H9 (cell line): ENCODE measurements around the gene IL1RAPL2. TPM values are rescaled to one million over a fixed set of nuclear protein-coding genes. Genes with fewer than 3 reads are reported as not detected.

ENCODE experiments used
- DNase-seq: peaks from one replicate; pipeline ENCODE4 v3.0.0-alpha.2; 2017
- H2AFZ ChIP-seq: one replicate; pipeline ENCODE4 v1.6.1; 2013; ENCODE audit warnings: mild to moderate bottlenecking, low read length, control low read depth, moderate library complexity
- H2AK5ac ChIP-seq: 2 replicates; pipeline ENCODE4 v1.6.1; 2013; ENCODE audit warnings: low read length, control low read depth, mixed read lengths; ENCODE audit not compliant: insufficient read length
- H2BK120ac ChIP-seq: one replicate; pipeline ENCODE4 v1.6.1; 2013; ENCODE audit warnings: low read depth, mild to moderate bottlenecking, low read length, control low read depth, inconsistent platforms; ENCODE audit not compliant: poor library complexity, severe bottlenecking
- H2BK12ac ChIP-seq: 2 replicates; pipeline ENCODE4 v1.6.1; 2013; ENCODE audit warnings: low read length, control low read depth, mixed read lengths, low read depth; ENCODE audit not compliant: insufficient read length
- H2BK15ac ChIP-seq: 2 replicates; pipeline ENCODE4 v1.6.1; 2013; ENCODE audit warnings: low read depth, low read length, control low read depth
- H2BK20ac ChIP-seq: one replicate; pipeline ENCODE4 v1.6.1; 2013; ENCODE audit warnings: low read depth, mild to moderate bottlenecking, low read length, control low read depth, inconsistent platforms; ENCODE audit not compliant: poor library complexity, severe bottlenecking
- H2BK5ac ChIP-seq: 2 replicates; pipeline ENCODE4 v1.6.1; 2013; ENCODE audit warnings: low read length, control low read depth, mixed read lengths; ENCODE audit not compliant: insufficient read length
- H3K14ac ChIP-seq: 2 replicates; pipeline ENCODE4 v1.6.1; 2013; ENCODE audit warnings: low read length, control low read depth; ENCODE audit not compliant: insufficient read depth
- H3K18ac ChIP-seq: 2 replicates; pipeline ENCODE4 v1.6.1; 2013; ENCODE audit warnings: low read depth, mild to moderate bottlenecking, mixed read lengths, low read length, control low read depth; ENCODE audit not compliant: insufficient read length
- H3K23ac ChIP-seq: 2 replicates; pipeline ENCODE4 v1.6.1; 2013; ENCODE audit warnings: low read length, control low read depth, mixed read lengths, low read depth; ENCODE audit not compliant: insufficient read length
- H3K23me2 ChIP-seq: 2 replicates; pipeline ENCODE4 v1.6.1; 2013; ENCODE audit warnings: low read depth, mild to moderate bottlenecking, mixed read lengths, low read length, control low read depth; ENCODE audit not compliant: insufficient read length, poor library complexity, severe bottlenecking
- H3K27ac ChIP-seq: 2 replicates; pipeline ENCODE4 v1.5.1; 2013; ENCODE audit warnings: low read length, control low read depth, mixed read lengths, low read depth; ENCODE audit not compliant: insufficient read length
- H3K27me3 ChIP-seq: 2 replicates; pipeline ENCODE4 v1.6.1; 2013; ENCODE audit warnings: low read length, control low read depth, inconsistent platforms; ENCODE audit not compliant: insufficient read depth
- H3K4ac ChIP-seq: 2 replicates; pipeline ENCODE4 v1.6.1; 2013; ENCODE audit warnings: low read depth, mild to moderate bottlenecking, control low read depth, inconsistent platforms, low read length, moderate library complexity
- H3K4me1 ChIP-seq: 2 replicates; pipeline ENCODE4 v1.6.1; 2013; ENCODE audit warnings: low read length, control low read depth, inconsistent platforms; ENCODE audit not compliant: insufficient read depth
- H3K4me2 ChIP-seq: 2 replicates; pipeline ENCODE4 v1.6.1; 2013; ENCODE audit warnings: low read length, control low read depth, mixed read lengths; ENCODE audit not compliant: insufficient read length, insufficient read depth
- H3K56ac ChIP-seq: 2 replicates; pipeline ENCODE4 v1.6.1; 2013; ENCODE audit warnings: low read depth, mild to moderate bottlenecking, mixed read lengths, low read length, control low read depth; ENCODE audit not compliant: insufficient read length
- H3K79me1 ChIP-seq: 2 replicates; pipeline ENCODE4 v1.6.1; 2013; ENCODE audit warnings: low read depth, mild to moderate bottlenecking, moderate library complexity, low read length, control low read depth, inconsistent platforms; ENCODE audit not compliant: insufficient read depth, poor library complexity, severe bottlenecking
- H3K79me2 ChIP-seq: 2 replicates; pipeline ENCODE4 v1.6.1; 2013; ENCODE audit warnings: low read length, control low read depth, inconsistent platforms; ENCODE audit not compliant: insufficient read depth
- H3K9ac ChIP-seq: 2 replicates; pipeline ENCODE4 v1.6.1; 2013; ENCODE audit warnings: low read length, control low read depth, mixed read lengths; ENCODE audit not compliant: insufficient read length; ENCODE audit errors: extremely low read depth
- H3K9me3 ChIP-seq: one replicate; pipeline ENCODE4 v1.6.1; 2013; ENCODE audit warnings: low read depth, low read length, inconsistent platforms; ENCODE audit not compliant: control insufficient read depth
- H3T11ph ChIP-seq: one replicate; pipeline ENCODE4 v1.6.1; 2013; ENCODE audit warnings: mild to moderate bottlenecking, low read length, control low read depth, inconsistent platforms
- H4K20me1 ChIP-seq: one replicate; pipeline ENCODE4 v1.6.1; 2013; ENCODE audit not compliant: control insufficient read depth, insufficient read length, insufficient read depth
- H4K5ac ChIP-seq: 2 replicates; pipeline ENCODE4 v1.6.1; 2013; ENCODE audit warnings: low read depth, mild to moderate bottlenecking, mixed read lengths, low read length, control low read depth; ENCODE audit not compliant: insufficient read length
- H4K8ac ChIP-seq: replicated peaks from 2 replicates; pipeline ENCODE4 v1.6.1; 2013; ENCODE audit warnings: low read length, control low read depth, mixed read lengths, low read depth; ENCODE audit not compliant: insufficient read length
- H4K91ac ChIP-seq: 2 replicates; pipeline ENCODE4 v1.6.1; 2013; ENCODE audit warnings: low read depth, mild to moderate bottlenecking, moderate library complexity, mixed read lengths, low read length, control low read depth; ENCODE audit not compliant: insufficient read length
- H3K27ac Mint-ChIP-seq, 3 experiments: 2 replicates in 2 of 3; 3 replicates in 1 of 3; pipeline ENCODE4 v1.8.0; 2020 to 2021; ENCODE audit warnings: mixed read lengths in 3 of 3, mild to moderate bottlenecking in 1 of 3, moderate library complexity in 1 of 3
- H3K27me3 Mint-ChIP-seq: 2 replicates; pipeline ENCODE4 v1.8.0; 2021; ENCODE audit warnings: low read depth, mild to moderate bottlenecking, moderate library complexity, mixed read lengths
- H3K36me3 Mint-ChIP-seq, 3 experiments: 2 replicates in 2 of 3; 3 replicates in 1 of 3; pipeline ENCODE4 v1.8.0; 2020 to 2021; ENCODE audit warnings: low read depth in 3 of 3, mixed read lengths in 3 of 3; ENCODE audit not compliant: insufficient read depth in 1 of 3
- H3K4me1 Mint-ChIP-seq, 2 experiments: 2 replicates each; pipeline ENCODE4 v1.8.0; 2020; ENCODE audit warnings: mixed read lengths in 2 of 2
- H3K4me3 Mint-ChIP-seq, 2 experiments: 2 replicates in 1 of 2; 3 replicates in 1 of 2; pipeline ENCODE4 v1.8.0; 2020 to 2021; ENCODE audit warnings: mild to moderate bottlenecking in 2 of 2, mixed read lengths in 2 of 2, moderate library complexity in 1 of 2
- H3K9me3 Mint-ChIP-seq, 2 experiments: 2 replicates in 1 of 2; 3 replicates in 1 of 2; pipeline ENCODE4 v1.8.0; 2020; ENCODE audit warnings: mild to moderate bottlenecking in 2 of 2, mixed read lengths in 2 of 2, moderate library complexity in 1 of 2
- CTCF ChIP-seq: fragments of 200-600 bp; sonication (generic); conservative IDR thresholded peaks from 3 replicates; pipeline ENCODE4 v1.8.0; 2021; ENCODE audit warnings: antibody characterized with exemption, mild to moderate bottlenecking
- WGBS: extraction: QIAGEN DNeasy Blood & Tissue Kit; methylation state at CpG from one replicate; pipeline ENCODE4 v1.1.7; 2013; ENCODE audit warnings: missing lambda C conversion rate, low lambda C conversion rate, mixed read lengths; ENCODE audit not compliant: insufficient read length; ENCODE audit errors: extremely low coverage; 5-methylcytosine and 5-hydroxymethylcytosine counted together
- total RNA-seq: library from RNA; stranded (reverse); gene quantifications from 2 replicates; pipeline ENCODE4 v1.2.1, GENCODE V29; 2021

IL1RAPL2 gene
- total RNA-seq, 1 experiment from 2014 or later, result not detected

GRCh38 chrX:104749951-104750610, 184.1 kb downstream of the IL1RAPL2 start:
- H2BK20ac ChIP-seq, result no peak overlapping the region

More at GRCh38 chrX:104749951-104750610, 184.1 kb downstream of the IL1RAPL2 start:
- no peak for DNase-seq
- H2BK12ac ChIP-seq, result no peak overlapping the region
- no peaks in the 10 kb centered on the region for H4K20me1 ChIP-seq
- no peak overlapping the region for H2BK5ac ChIP-seq
- no peaks in the 10 kb centered on the region; the same call in 1 of the 2 replicates for H3K4me1 ChIP-seq
- Mint-ChIP-seq H3K4me1 (peaks cover 4 to 7% of the 10 kb centered on the region in 2 experiments), H3K4me3 (no peak overlapping the region), H3K27ac (no peak overlapping the region), H3K9me3 (peaks cover 0 to 39% of the 10 kb centered on the region in 2 experiments; a peak in 2 of 5 replicates), H3K27me3 (no peaks in the 10 kb centered on the region), H3K36me3 (no peaks in the 10 kb centered on the region)
- no peak for TF ChIP-seq CTCF
- WGBS, result no CpG with 5 or more reads among the region's 2 CpGs
- no peaks in the 10 kb centered on the region for H3K9me3 ChIP-seq
- no peak overlapping the region for H3K56ac ChIP-seq
- no peak overlapping the region for H2AFZ ChIP-seq
- no peak overlapping the region for H3K14ac ChIP-seq
- H2BK120ac ChIP-seq, result no peak overlapping the region
- H4K8ac ChIP-seq, result no peak overlapping the region
- H3K79me1 ChIP-seq, result no peaks in the 10 kb centered on the region
- no peaks in the 10 kb centered on the region for H3K23me2 ChIP-seq
- no peak overlapping the region for H3K27ac ChIP-seq
- H4K5ac ChIP-seq, result no peak overlapping the region
- no peak overlapping the region for H3K4me2 ChIP-seq
- H2BK15ac ChIP-seq, result no peak overlapping the region
- H3K79me2 ChIP-seq, result no peaks in the 10 kb centered on the region
- no peak overlapping the region for H3K23ac ChIP-seq
- H4K91ac ChIP-seq, result no peak overlapping the region
- H3K27me3 ChIP-seq, result no peaks in the 10 kb centered on the region
- H3K9ac ChIP-seq, result no peak overlapping the region
- H3T11ph ChIP-seq, result no peak overlapping the region
- no peak overlapping the region for H3K18ac ChIP-seq
- H2AK5ac ChIP-seq, result no peak overlapping the region
- H3K4ac ChIP-seq, result no peak overlapping the region
